DOHH2 (cell line): Measurements from ENCODE around the gene FBN1.

ENCODE experiments used
- H3F3A ChIP-seq: fragments of 200-600 bp; sonication (generic), shearing (Covaris generic); 2 replicates; pipeline ENCODE4 v1.6.0; 2016; ENCODE audit warnings: antibody characterized with exemption, mild to moderate bottlenecking; ENCODE audit not compliant: control insufficient read depth, insufficient read depth
- H3K27ac ChIP-seq: fragments of 200-600 bp; sonication (generic); 2 replicates; pipeline ENCODE4 v1.5.1; 2014; ENCODE audit warnings: low read depth, mild to moderate bottlenecking, low read length, moderate library complexity
- H3K27me3 ChIP-seq: fragments of 200-600 bp; sonication (generic); 2 replicates; pipeline ENCODE4 v1.6.1; 2014; ENCODE audit warnings: mild to moderate bottlenecking, low read length, mixed read lengths; ENCODE audit not compliant: control insufficient read depth
- H3K36me3 ChIP-seq: fragments of 200-600 bp; sonication (generic); 2 replicates; pipeline ENCODE4 v1.6.1; 2014; ENCODE audit warnings: mild to moderate bottlenecking, low read length, moderate library complexity, mixed read lengths; ENCODE audit not compliant: control insufficient read depth
- H3K4me1 ChIP-seq: fragments of 200-600 bp; sonication (generic); 2 replicates; pipeline ENCODE4 v1.6.1; 2014; ENCODE audit warnings: mild to moderate bottlenecking, low read length, mixed read lengths; ENCODE audit not compliant: control insufficient read depth
- H3K4me2 ChIP-seq: fragments of 200-600 bp; sonication (generic); 2 replicates; pipeline ENCODE4 v1.6.0; 2014; ENCODE audit warnings: mild to moderate bottlenecking, low read length, moderate library complexity
- H3K4me3 ChIP-seq: fragments of 200-600 bp; sonication (generic); 2 replicates; pipeline ENCODE4 v1.5.1; 2014; ENCODE audit warnings: mild to moderate bottlenecking, low read length, mixed read lengths
- H3K79me2 ChIP-seq: fragments of 200-600 bp; sonication (generic); 2 replicates; pipeline ENCODE4 v1.6.1; 2014; ENCODE audit warnings: mild to moderate bottlenecking, low read length, mixed read lengths; ENCODE audit not compliant: control insufficient read depth
- H3K9me2 ChIP-seq: fragments of 200-600 bp; sonication (generic); replicated peaks from 2 replicates; pipeline ENCODE4 v1.6.1; 2014; ENCODE audit warnings: mild to moderate bottlenecking, low read length, mixed read lengths; ENCODE audit not compliant: control insufficient read depth
- H3K9me3 ChIP-seq: fragments of 200-600 bp; sonication (generic); 2 replicates; pipeline ENCODE4 v1.6.1; 2014; ENCODE audit warnings: antibody characterized with exemption, low read length, mixed read lengths; ENCODE audit not compliant: control insufficient read depth, insufficient read depth
- H4K20me1 ChIP-seq: fragments of 200-600 bp; sonication (generic); 2 replicates; pipeline ENCODE4 v1.6.0; 2014; ENCODE audit warnings: low read depth, mild to moderate bottlenecking, antibody characterized with exemption, low read length, moderate library complexity; ENCODE audit not compliant: control insufficient read depth, insufficient read depth
- CTCF ChIP-seq: fragments of 200-600 bp; sonication (generic); IDR thresholded peaks from one replicate; pipeline ENCODE4 v1.5.1; 2014; ENCODE audit warnings: antibody characterized with exemption, mild to moderate bottlenecking, low read depth, low read length; ENCODE audit not compliant: poor library complexity, severe bottlenecking
- EZH2phosphoT487 ChIP-seq: fragments of 200-600 bp; sonication (generic); IDR thresholded peaks from 2 replicates; pipeline ENCODE4 v1.6.1; 2017; ENCODE audit warnings: borderline replicate concordance, mild to moderate bottlenecking, antibody characterized with exemption, low read length, moderate library complexity, mixed read lengths

FBN1 gene

GRCh38 chr15:48532946-48533345, 112.6 kb downstream of the FBN1 start:
- Histone ChIP-seq H3F3A (no peaks in the 10 kb centered on the region), H3K36me3 (no peaks in the 10 kb centered on the region), H3K79me2 (no peaks in the 10 kb centered on the region), H3K4me1 (no peaks in the 10 kb centered on the region), H3K9me2 (no peaks in the 10 kb centered on the region), H3K4me2 (no peak overlapping the region), H3K27ac (no peak overlapping the region), H3K4me3 (no peak overlapping the region), H3K27me3 (no peaks in the 10 kb centered on the region), H4K20me1 (no peaks in the 10 kb centered on the region), H3K9me3 (no peaks in the 10 kb centered on the region)
- TF ChIP-seq EZH2phosphoT487 (no peak), CTCF (no peak)

GRCh38 chr15:48530528-48530927, 115.0 kb downstream of the FBN1 start:
- H3K4me2 ChIP-seq: no peak overlapping the region
- no peaks in the 10 kb centered on the region for H4K20me1 ChIP-seq
- no peaks in the 10 kb centered on the region for H3K9me2 ChIP-seq
- no peaks in the 10 kb centered on the region for H3K27me3 ChIP-seq
- H3K36me3 ChIP-seq: no peaks in the 10 kb centered on the region
- no peak overlapping the region for H3K27ac ChIP-seq
- no peaks in the 10 kb centered on the region for H3K79me2 ChIP-seq
- H3K9me3 ChIP-seq: no peaks in the 10 kb centered on the region
- no peaks in the 10 kb centered on the region for H3K4me1 ChIP-seq
- TF ChIP-seq EZH2phosphoT487 (no peak), CTCF (no peak)
- no peak overlapping the region for H3K4me3 ChIP-seq
- no peaks in the 10 kb centered on the region for H3F3A ChIP-seq

GRCh38 chr15:48528921-48529320, 116.6 kb downstream of the FBN1 start:
- Histone ChIP-seq H3F3A (no peaks in the 10 kb centered on the region), H3K4me1 (no peaks in the 10 kb centered on the region), H3K4me2 (no peak overlapping the region), H3K79me2 (no peaks in the 10 kb centered on the region), H3K27me3 (no peaks in the 10 kb centered on the region), H3K27ac (no peak overlapping the region), H4K20me1 (no peaks in the 10 kb centered on the region), H3K36me3 (no peaks in the 10 kb centered on the region), H3K4me3 (no peak overlapping the region), H3K9me2 (no peaks in the 10 kb centered on the region), H3K9me3 (no peaks in the 10 kb centered on the region)
- TF ChIP-seq CTCF (no peak), EZH2phosphoT487 (no peak)

GRCh38 chr15:48527517-48527916, 118.0 kb downstream of the FBN1 start:
- Histone ChIP-seq H3K36me3 (no peaks in the 10 kb centered on the region), H3K4me2 (no peak overlapping the region), H3F3A (no peaks in the 10 kb centered on the region), H3K27me3 (no peaks in the 10 kb centered on the region), H3K4me1 (no peaks in the 10 kb centered on the region), H3K9me3 (no peaks in the 10 kb centered on the region), H3K79me2 (no peaks in the 10 kb centered on the region), H3K27ac (no peak overlapping the region), H4K20me1 (no peaks in the 10 kb centered on the region), H3K9me2 (no peaks in the 10 kb centered on the region), H3K4me3 (no peak overlapping the region)
- no peak for TF ChIP-seq EZH2phosphoT487
- no peak for TF ChIP-seq CTCF
